Gastrocnemius medialis (tissue), 4 donors: ENCODE data around the gene MGAT5B.

Experiments used
- CTCF ChIP-seq, 5 experiments: fragments of 450-650 bp in 3 of 5; fragments of 200-600 bp in 2 of 5; sonication (generic) in 2 of 5; IDR thresholded peaks in 4 of 5; conservative IDR thresholded peaks in 1 of 5; 1 replicate in 4 of 5; 2 replicates in 1 of 5; pipeline ENCODE4 v1.5.1; 2016 to 2019; ENCODE audit warnings: antibody characterized with exemption in 5 of 5, mild to moderate bottlenecking in 3 of 5, moderate library complexity in 3 of 5
- POLR2A ChIP-seq, 2 donors: fragments of 450-650 bp; IDR thresholded peaks; one replicate each; pipeline ENCODE4 v1.6.1; 2017; ENCODE audit warnings: antibody characterized with exemption in 2 of 2, mild to moderate bottlenecking in 2 of 2, moderate library complexity in 2 of 2

- TF ChIP-seq CTCF (IDR thresholded peaks at IDR 0.05 in 4 of 5, conservative IDR thresholded peaks at IDR 0.05 in 1 of 5) (no peak), POLR2A (IDR thresholded peaks at IDR 0.05) (no peak)
Observed at GRCh38 chr17:76987486-76988093, 119.4 kb downstream of the MGAT5B start.
